Skin epidermis (tissue), 12 donors: ENCODE measurements around the gene FHOD3.

Experiments used
- H3K27ac ChIP-seq, 21 experiments: fragments of 200-600 bp; sonication (generic) in 11 of 21; one replicate each; pipeline ENCODE4 v1.5.0; 2020; ENCODE audit warnings: mild to moderate bottlenecking in 3 of 21, inconsistent platforms in 2 of 21, moderate library complexity in 2 of 21
- H3K4me3 ChIP-seq, 7 experiments: fragments of 200-600 bp; sonication (generic) in 2 of 7; one replicate each; pipeline ENCODE4 v1.5.0; 2020; ENCODE audit warnings: inconsistent platforms in 2 of 7, mild to moderate bottlenecking in 2 of 7, moderate library complexity in 1 of 7

FHOD3 gene

GRCh38 chr18:36592282-36592681 is 294.8 kb downstream of the FHOD3 start:
- Histone ChIP-seq H3K4me3 (no peak overlapping the region), H3K27ac (no peak overlapping the region)

- no peak overlapping the region for H3K4me3 ChIP-seq
- H3K27ac ChIP-seq, result no peak overlapping the region
Measured at GRCh38 chr18:36593001-36593400, 295.5 kb downstream of the FHOD3 start.

GRCh38 chr18:36593641-36594040 is 296.1 kb downstream of the FHOD3 start:
- Histone ChIP-seq H3K4me3 (no peak overlapping the region), H3K27ac (no peak overlapping the region)

- Histone ChIP-seq H3K4me3 (no peak overlapping the region), H3K27ac (no peak overlapping the region)
Measured at GRCh38 chr18:36594621-36595020, 297.1 kb downstream of the FHOD3 start.

- Histone ChIP-seq H3K27ac (no peak overlapping the region), H3K4me3 (no peak overlapping the region)
Measured at GRCh38 chr18:36595046-36595817, 297.7 kb downstream of the FHOD3 start.

- Histone ChIP-seq H3K4me3 (no peak overlapping the region), H3K27ac (no peak overlapping the region)
Measured at GRCh38 chr18:36595818-36596215, 298.3 kb downstream of the FHOD3 start.

- Histone ChIP-seq H3K27ac (no peak overlapping the region), H3K4me3 (no peak overlapping the region)
Measured at GRCh38 chr18:36597636-36598035, 300.1 kb downstream of the FHOD3 start.

- Histone ChIP-seq H3K27ac (no peak overlapping the region), H3K4me3 (no peak overlapping the region)
Measured at GRCh38 chr18:36600548-36600947, 303.0 kb downstream of the FHOD3 start.

- H3K27ac ChIP-seq, result no peak overlapping the region
Measured at GRCh38 chr18:36601316-36601715, 303.8 kb downstream of the FHOD3 start.

GRCh38 chr18:36602071-36602470 is 304.6 kb downstream of the FHOD3 start:
- Histone ChIP-seq H3K27ac (no peak overlapping the region), H3K4me3 (no peak overlapping the region)

More at GRCh38 chr18:36601316-36601715, 303.8 kb downstream of the FHOD3 start:
- no peak overlapping the region for H3K4me3 ChIP-seq

- no peak overlapping the region for H3K4me3 ChIP-seq
- no peak overlapping the region for H3K27ac ChIP-seq
Measured at GRCh38 chr18:36602620-36603019, 305.1 kb downstream of the FHOD3 start.

GRCh38 chr18:36608107-36608506 is 310.6 kb downstream of the FHOD3 start:
- no peak overlapping the region for H3K4me3 ChIP-seq
- no peak overlapping the region for H3K27ac ChIP-seq

GRCh38 chr18:36610258-36610657 is 312.7 kb downstream of the FHOD3 start:
- no peak overlapping the region for H3K27ac ChIP-seq
- H3K4me3 ChIP-seq, result no peak overlapping the region

- no peak overlapping the region for H3K4me3 ChIP-seq
- no peak overlapping the region for H3K27ac ChIP-seq
Measured at GRCh38 chr18:36610661-36611060, 313.1 kb downstream of the FHOD3 start.

GRCh38 chr18:36613069-36613468 is 315.6 kb downstream of the FHOD3 start:
- no peak overlapping the region for H3K4me3 ChIP-seq
- H3K27ac ChIP-seq, result no peak overlapping the region

- Histone ChIP-seq H3K27ac (no peak overlapping the region), H3K4me3 (no peak overlapping the region)
Measured at GRCh38 chr18:36613810-36614209, 316.3 kb downstream of the FHOD3 start.

- H3K4me3 ChIP-seq, result no peak overlapping the region
Measured at GRCh38 chr18:36620788-36621187, 323.3 kb downstream of the FHOD3 start.

GRCh38 chr18:36622610-36623009 is 325.1 kb downstream of the FHOD3 start:
- H3K4me3 ChIP-seq, result no peak overlapping the region
- no peak overlapping the region for H3K27ac ChIP-seq

More at GRCh38 chr18:36620788-36621187, 323.3 kb downstream of the FHOD3 start:
- H3K27ac ChIP-seq, result no peak overlapping the region

- Histone ChIP-seq H3K27ac (no peak overlapping the region), H3K4me3 (no peak overlapping the region)
Measured at GRCh38 chr18:36623091-36623490, 325.6 kb downstream of the FHOD3 start.

GRCh38 chr18:36623681-36624190 is 326.2 kb downstream of the FHOD3 start:
- no peak overlapping the region for H3K4me3 ChIP-seq
- no peak overlapping the region for H3K27ac ChIP-seq

GRCh38 chr18:36624451-36625167 is 327.1 kb downstream of the FHOD3 start:
- Histone ChIP-seq H3K4me3 (no peak overlapping the region), H3K27ac (no peak overlapping the region)
